GM18520 (cell line): ENCODE results near the gene RASSF3.
"Not testable (repeated sequence)": the region's sequence is repeated elsewhere in the genome, so short reads cannot be mapped to it uniquely, and the experiment has no call there.

Experiments
- ATAC-seq: cut with Tn5 transposase; IDR thresholded peaks from one replicate; pipeline ENCODE4 v1.9.1; 2021; ENCODE audit not compliant: unreplicated experiment

Gene RASSF3

GRCh38 chr12:64595863-64596793 lies 14.2 kb upstream of the RASSF3 start:
- ATAC-seq, result no peak

- no peak for ATAC-seq
Observed at GRCh38 chr12:64598831-64599230, 11.5 kb upstream of the RASSF3 start.

GRCh38 chr12:64600164-64600561 lies 10.1 kb upstream of the RASSF3 start:
- ATAC-seq, result no peak

- no peak for ATAC-seq
Observed at GRCh38 chr12:64603183-64603841, 7.0 kb upstream of the RASSF3 start.

GRCh38 chr12:64608901-64609535 lies 1.3 kb upstream of the RASSF3 start:
- peak; percentile 17 for ATAC-seq

- no peak for ATAC-seq
Observed at GRCh38 chr12:64609536-64610078, 688 bp upstream of the RASSF3 start.

GRCh38 chr12:64610660-64611340 lies 505 bp downstream of the RASSF3 start:
- ATAC-seq, result peak; percentile 39

GRCh38 chr12:64611341-64612284 lies 1.3 kb downstream of the RASSF3 start:
- ATAC-seq, result no peak

- no peak for ATAC-seq
Observed at GRCh38 chr12:64612843-64613242, 2.5 kb downstream of the RASSF3 start.

GRCh38 chr12:64613775-64614398 lies 3.6 kb downstream of the RASSF3 start:
- not testable (repeated sequence) for ATAC-seq

GRCh38 chr12:64616201-64616600 lies 5.9 kb downstream of the RASSF3 start:
- no peak for ATAC-seq

- ATAC-seq, result no peak
Observed at GRCh38 chr12:64618953-64619590, 8.8 kb downstream of the RASSF3 start.

GRCh38 chr12:64621257-64621942 lies 11.1 kb downstream of the RASSF3 start:
- ATAC-seq, result peak; percentile 87

- no peak for ATAC-seq
Observed at GRCh38 chr12:64624035-64624434, 13.7 kb downstream of the RASSF3 start.

- ATAC-seq, result peak; percentile 29
Observed at GRCh38 chr12:64625243-64626077, 15.2 kb downstream of the RASSF3 start.

GRCh38 chr12:64626588-64626987 lies 16.3 kb downstream of the RASSF3 start:
- not testable (repeated sequence) for ATAC-seq

- no peak for ATAC-seq
Observed at GRCh38 chr12:64627771-64628170, 17.5 kb downstream of the RASSF3 start.
